Prostate gland (tissue), 2 donors: ENCODE results near the gene LDLRAD4.

Experiments
- CTCF ChIP-seq, 4 experiments: fragments of 200-600 bp in 2 of 4; fragments of 450-650 bp in 2 of 4; sonication (generic) in 2 of 4; IDR thresholded peaks; 1 replicate in 3 of 4; 2 replicates in 1 of 4; pipeline ENCODE4 v1.5.1; 2016 to 2019; ENCODE audit warnings: antibody characterized with exemption in 4 of 4, mild to moderate bottlenecking in 2 of 4, moderate library complexity in 2 of 4
- POLR2AphosphoS5 ChIP-seq: sonication (generic); formaldehyde crosslinking; IDR thresholded peaks from one replicate; pipeline ENCODE4 v1.6.1; 2017; ENCODE audit warnings: antibody characterized with exemption

- TF ChIP-seq CTCF (IDR thresholded peaks at IDR 0.05) (no peak), POLR2AphosphoS5 (no peak)
Observed at GRCh38 chr18:13660510-13660909, 441.9 kb downstream of the LDLRAD4 start.
